CD4-positive, CD25-positive, alpha-beta regulatory T cell (primary cell): ENCODE measurements around the gene CCDC93. TPM values are rescaled to one million over a fixed set of nuclear protein-coding genes. Genes with fewer than 3 reads are reported as not detected.

ENCODE experiments used
- ATAC-seq, 2 donors: fragments of 150-1000 bp; cut with Tn5 transposase; one replicate each; pipeline ENCODE4 v1.10.0; 2021; ENCODE audit warnings: low read depth in 2 of 2, moderate number of reproducible peaks in 2 of 2, moderate library complexity in 1 of 2
- DNase-seq, 3 donors: peaks; one replicate each; pipeline versions ENCODE4 v3.0.0 to v3.0.0-alpha.2; 2012 to 2022; ENCODE audit warnings: mixed read lengths in 1 of 3
- H3K27ac ChIP-seq: one replicate; pipeline ENCODE4 v1.7.0; 2013; ENCODE audit warnings: mild to moderate bottlenecking, low read length; ENCODE audit not compliant: insufficient read depth, poor library complexity, severe bottlenecking
- H3K27me3 ChIP-seq: one replicate; pipeline ENCODE4 v1.7.0; 2013; ENCODE audit warnings: low read length; ENCODE audit not compliant: control insufficient read depth, insufficient read depth
- H3K36me3 ChIP-seq: one replicate; pipeline ENCODE4 v1.7.0; 2013; ENCODE audit warnings: mild to moderate bottlenecking, low read length, moderate library complexity; ENCODE audit not compliant: control insufficient read depth, insufficient read depth
- H3K4me1 ChIP-seq: 2 replicates; pipeline ENCODE4 v1.7.0; 2013; ENCODE audit warnings: mild to moderate bottlenecking, low read length; ENCODE audit not compliant: insufficient read depth, control insufficient read depth, poor library complexity, severe bottlenecking
- H3K4me3 ChIP-seq: one replicate; pipeline ENCODE4 v1.7.0; 2013; ENCODE audit warnings: low read depth, mild to moderate bottlenecking, low read length, moderate library complexity
- H3K9me3 ChIP-seq, 2 experiments: 1 replicate in 1 of 2; 2 replicates in 1 of 2; pipeline ENCODE4 v1.7.0; 2013; ENCODE audit warnings: low read length in 2 of 2, mild to moderate bottlenecking in 1 of 2, moderate library complexity in 1 of 2; ENCODE audit not compliant: control insufficient read depth in 2 of 2
- H3K27ac Mint-ChIP-seq, 3 donors: one replicate each; pipeline ENCODE4 v1.8.0; 2020 to 2022; ENCODE audit warnings: mild to moderate bottlenecking in 3 of 3, mixed read lengths in 3 of 3, moderate library complexity in 2 of 3
- H3K27me3 Mint-ChIP-seq: one replicate; pipeline ENCODE4 v1.8.0; 2022; ENCODE audit warnings: mild to moderate bottlenecking, mixed read lengths
- H3K36me3 Mint-ChIP-seq: one replicate; pipeline ENCODE4 v1.8.0; 2020; ENCODE audit warnings: mixed read lengths
- H3K4me1 Mint-ChIP-seq, 4 donors: one replicate each; pipeline ENCODE4 v1.8.0; 2020 to 2022; ENCODE audit warnings: mixed read lengths in 4 of 4, mild to moderate bottlenecking in 1 of 4
- H3K4me3 Mint-ChIP-seq, 4 donors: one replicate each; pipeline ENCODE4 v1.8.0; 2020 to 2022; ENCODE audit warnings: mild to moderate bottlenecking in 4 of 4, mixed read lengths in 4 of 4, moderate library complexity in 3 of 4
- H3K9me3 Mint-ChIP-seq, 7 donors: one replicate each; pipeline ENCODE4 v1.8.0; 2020 to 2022; ENCODE audit warnings: mixed read lengths in 7 of 7, mild to moderate bottlenecking in 3 of 7, moderate library complexity in 2 of 7
- polyA plus RNA-seq, 4 donors: library from polyadenylated mRNA; unstranded; fragments of 300-500 nt; fragmentation: Illumina TruSeq; gene quantifications; one replicate each; pipeline ENCODE4 v1.2.3, GENCODE V29; 2021
- total RNA-seq: library from RNA; stranded (reverse); gene quantifications from one replicate; pipeline ENCODE4 v1.2.3, GENCODE V29; 2022

Gene CCDC93
- total and polyA plus RNA-seq, 5 donors from 2014 or later = 4.6 to 58.9 (median 6.3) TPM

DNA sequence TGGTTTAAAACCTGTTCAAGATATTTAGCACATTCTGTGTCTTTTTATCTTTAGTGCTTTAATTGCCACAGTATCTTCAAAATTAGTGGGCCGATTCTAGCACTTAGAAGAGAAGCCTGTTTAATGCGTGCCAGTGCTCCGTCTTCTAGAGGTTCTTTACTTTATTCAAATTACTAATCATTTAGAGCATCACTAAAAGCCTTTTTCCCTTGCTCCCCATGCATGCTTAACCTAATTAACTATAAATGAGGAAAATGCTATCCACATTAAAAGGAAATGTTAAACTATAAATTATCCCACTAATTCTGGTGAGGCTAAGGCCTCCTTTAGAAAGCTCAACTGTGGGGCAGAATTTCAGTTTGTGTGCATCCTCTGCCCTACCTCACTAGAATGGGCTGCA lies 42.9 kb upstream of the CCDC93 start:
- ATAC-seq = no peak
- peaks cover 29% of the 10 kb centered on the region for H3K27me3 Mint-ChIP-seq
- Histone ChIP-seq H3K36me3 (no peaks in the 10 kb centered on the region), H3K9me3 (no peaks in the 10 kb centered on the region), H3K4me1 (no peaks in the 10 kb centered on the region), H3K27me3 (peaks cover 10% of the 10 kb centered on the region), H3K4me3 (no peak overlapping the region), H3K27ac (no peak overlapping the region)
- H3K9me3 Mint-ChIP-seq = peaks cover 0 to 3% (median 0%) of the 10 kb centered on the region in 7 donors
- H3K36me3 Mint-ChIP-seq = no peaks in the 10 kb centered on the region
- no peak overlapping the region for H3K27ac Mint-ChIP-seq
- peaks cover 0 to 2% (median under 1%) of the 10 kb centered on the region in 4 donors for H3K4me1 Mint-ChIP-seq
- no peak overlapping the region for H3K4me3 Mint-ChIP-seq
- no peak for DNase-seq

DNA sequence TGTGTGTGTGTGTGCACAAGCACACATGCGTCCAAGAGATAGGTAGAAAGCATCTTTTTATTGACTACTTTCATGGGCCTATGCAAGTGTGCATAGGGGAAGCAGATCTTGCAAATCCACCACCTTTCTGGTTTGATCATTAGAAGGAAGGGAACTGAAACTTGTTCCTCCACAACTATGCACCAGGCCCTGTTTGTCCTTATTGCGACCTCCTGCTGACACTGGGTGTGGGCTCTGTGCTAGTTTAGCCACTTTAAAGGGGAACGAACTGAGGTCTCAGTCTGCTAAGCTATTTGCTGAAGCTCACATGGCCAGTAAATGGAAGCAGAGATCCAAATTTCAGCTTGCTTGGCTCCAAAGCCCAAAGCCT lies 42.3 kb upstream of the CCDC93 start:
- H3K27ac ChIP-seq = no peak overlapping the region
- H3K9me3 Mint-ChIP-seq = peaks cover 0 to under 1% (median 0%) of the 10 kb centered on the region in 7 donors
- no peaks in the 10 kb centered on the region for H3K4me1 ChIP-seq
- H3K4me3 Mint-ChIP-seq = no peak overlapping the region
- H3K4me3 ChIP-seq = no peak overlapping the region
- DNase-seq (no peak), ATAC-seq (peak; percentile 50 to 60)
- no peaks in the 10 kb centered on the region for H3K9me3 ChIP-seq
- H3K4me1 Mint-ChIP-seq = peaks cover 0 to 2% (median 0%) of the 10 kb centered on the region in 4 donors
- H3K36me3 Mint-ChIP-seq = no peaks in the 10 kb centered on the region
- H3K27ac Mint-ChIP-seq = no peak overlapping the region
- peaks cover 11% of the 10 kb centered on the region for H3K27me3 ChIP-seq
- H3K27me3 Mint-ChIP-seq = peaks cover 29% of the 10 kb centered on the region
- no peaks in the 10 kb centered on the region for H3K36me3 ChIP-seq

DNA sequence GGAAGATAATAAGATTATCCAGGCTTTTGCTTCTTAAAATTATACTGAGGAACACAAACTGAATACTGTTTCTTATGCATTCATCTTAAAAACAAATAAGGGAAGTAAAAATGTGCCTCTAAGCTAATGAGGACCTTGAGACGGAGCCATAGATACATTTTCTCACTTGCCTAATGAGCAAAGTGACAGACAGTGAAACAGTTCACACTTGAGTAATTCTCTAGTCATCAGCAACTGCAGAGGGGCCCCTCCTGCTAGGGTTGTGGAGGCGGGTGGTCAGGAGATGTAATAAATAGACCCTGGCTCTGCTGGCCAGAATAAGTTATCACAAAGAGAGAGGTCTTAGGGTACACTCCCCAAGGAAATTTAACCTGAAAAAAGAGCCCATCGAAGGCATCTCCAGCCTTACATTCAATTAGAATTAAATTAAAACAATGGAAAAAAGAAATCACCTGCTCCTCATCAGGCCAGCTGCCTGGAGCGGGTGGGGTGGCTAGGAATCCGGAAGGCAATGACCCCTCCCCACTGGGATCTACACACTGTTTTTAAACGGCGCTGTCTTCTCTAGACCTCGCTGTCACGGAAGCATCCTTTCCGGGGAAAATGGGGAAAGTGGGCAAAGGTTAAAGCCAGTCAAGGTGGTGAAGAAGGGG lies 41.8 kb upstream of the CCDC93 start:
- no peaks in the 10 kb centered on the region for H3K4me1 ChIP-seq
- H3K36me3 ChIP-seq = no peaks in the 10 kb centered on the region
- no peaks in the 10 kb centered on the region for H3K36me3 Mint-ChIP-seq
- peaks cover 0 to 2% (median 0%) of the 10 kb centered on the region in 4 donors for H3K4me1 Mint-ChIP-seq
- no peaks in the 10 kb centered on the region for H3K9me3 ChIP-seq
- peaks cover 16% of the 10 kb centered on the region for H3K27me3 ChIP-seq
- no peak overlapping the region for H3K27ac ChIP-seq
- H3K27me3 Mint-ChIP-seq = peaks cover 31% of the 10 kb centered on the region
- ATAC-seq (peak in 1 of 2 donors; percentile 31), DNase-seq (no peak)
- no peaks in the 10 kb centered on the region for H3K9me3 Mint-ChIP-seq
- H3K4me3 Mint-ChIP-seq = no peak overlapping the region
- H3K4me3 ChIP-seq = no peak overlapping the region
- peak overlapping the region in 1 of 3 donors; percentile 50 for H3K27ac Mint-ChIP-seq

DNA sequence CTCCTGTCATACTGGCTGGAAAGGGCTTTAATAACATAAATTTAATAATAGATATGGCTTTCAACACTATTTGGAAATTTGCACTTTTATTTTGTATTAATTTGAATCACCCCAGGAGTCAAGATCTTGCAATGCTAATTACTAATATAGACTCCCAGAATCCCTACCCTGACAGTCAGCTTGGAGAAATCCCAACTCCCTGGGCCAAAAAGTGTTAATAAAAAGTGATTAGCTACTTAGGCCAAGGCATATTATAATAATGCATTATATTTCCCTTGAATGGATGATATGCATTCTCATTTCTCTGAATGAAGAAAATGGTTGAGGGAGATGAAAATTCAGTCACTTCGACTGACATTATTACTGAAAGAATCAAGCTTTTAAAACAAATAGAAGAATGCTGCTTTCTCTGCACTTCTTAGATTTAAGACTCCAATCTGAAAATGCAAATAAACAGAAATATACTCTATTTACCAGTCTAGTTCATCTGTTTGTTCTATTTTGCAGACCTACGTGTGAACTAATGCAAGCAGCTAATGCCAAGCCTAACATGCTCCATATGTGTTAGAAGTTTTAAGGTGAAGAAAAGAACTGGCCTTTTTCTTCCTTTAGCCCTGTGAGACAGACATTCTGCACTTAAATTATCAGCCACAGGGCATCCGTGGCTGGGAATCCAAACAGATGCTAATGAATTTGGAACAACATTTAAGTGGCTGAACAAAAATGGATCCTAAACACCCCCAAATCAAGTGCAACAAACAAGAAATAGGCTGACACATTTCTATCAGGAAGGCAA lies 40.5 kb upstream of the CCDC93 start:
- Histone ChIP-seq H3K27me3 (peaks cover 20% of the 10 kb centered on the region), H3K4me1 (no peaks in the 10 kb centered on the region), H3K4me3 (no peak overlapping the region), H3K9me3 (no peaks in the 10 kb centered on the region), H3K36me3 (no peaks in the 10 kb centered on the region), H3K27ac (no peak overlapping the region)
- Mint-ChIP-seq H3K27ac (no peak overlapping the region), H3K36me3 (no peaks in the 10 kb centered on the region), H3K27me3 (peaks cover 26% of the 10 kb centered on the region), H3K4me3 (no peak overlapping the region), H3K9me3 (no peaks in the 10 kb centered on the region), H3K4me1 (no peaks in the 10 kb centered on the region)
- DNase-seq = no peak
- ATAC-seq = no peak

DNA sequence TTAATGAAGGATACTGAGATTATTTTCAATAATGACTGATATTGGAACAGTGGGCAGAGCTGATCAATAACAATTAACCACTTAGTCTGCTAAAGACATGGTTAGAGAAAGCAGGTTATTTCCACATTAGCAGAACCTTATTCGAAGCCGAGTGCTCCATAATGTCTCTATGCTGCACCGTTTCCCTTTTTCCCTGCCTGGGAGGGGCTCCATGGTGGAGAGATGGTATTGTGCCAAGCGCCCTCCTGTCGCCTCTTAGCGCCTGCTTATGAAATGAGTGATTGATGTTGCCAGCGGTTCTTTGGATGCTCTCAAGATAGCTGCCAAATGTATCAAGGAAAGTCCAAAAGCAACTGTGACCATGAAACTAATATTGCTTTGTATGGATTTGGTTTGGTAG lies 39.8 kb upstream of the CCDC93 start:
- no peak overlapping the region for H3K4me3 ChIP-seq
- peaks cover 20% of the 10 kb centered on the region for H3K27me3 ChIP-seq
- Mint-ChIP-seq H3K27me3 (peaks cover 29% of the 10 kb centered on the region), H3K27ac (no peak overlapping the region), H3K9me3 (no peaks in the 10 kb centered on the region), H3K4me1 (no peaks in the 10 kb centered on the region), H3K4me3 (no peak overlapping the region), H3K36me3 (no peaks in the 10 kb centered on the region)
- H3K4me1 ChIP-seq = no peaks in the 10 kb centered on the region
- ATAC-seq (no peak), DNase-seq (no peak)
- no peaks in the 10 kb centered on the region for H3K9me3 ChIP-seq
- H3K36me3 ChIP-seq = no peaks in the 10 kb centered on the region
- H3K27ac ChIP-seq = no peak overlapping the region

- Histone ChIP-seq H3K27me3 (peaks cover 30% of the 10 kb centered on the region), H3K36me3 (no peaks in the 10 kb centered on the region), H3K4me1 (no peaks in the 10 kb centered on the region), H3K4me3 (no peak overlapping the region), H3K27ac (no peak overlapping the region), H3K9me3 (no peaks in the 10 kb centered on the region)
- no peaks in the 10 kb centered on the region for H3K9me3 Mint-ChIP-seq
- no peaks in the 10 kb centered on the region for H3K36me3 Mint-ChIP-seq
- no peaks in the 10 kb centered on the region for H3K4me1 Mint-ChIP-seq
- DNase-seq (no peak), ATAC-seq (no peak)
- H3K4me3 Mint-ChIP-seq = no peak overlapping the region
- H3K27me3 Mint-ChIP-seq = peaks cover 35% of the 10 kb centered on the region
- no peak overlapping the region for H3K27ac Mint-ChIP-seq
Observed at GRCh38 chr2:118052474-118052873, 38.6 kb upstream of the CCDC93 start.

GRCh38 chr2:118051826-118052358 lies 38.0 kb upstream of the CCDC93 start:
- Histone ChIP-seq H3K27ac (no peak overlapping the region), H3K9me3 (no peaks in the 10 kb centered on the region)
- H3K9me3 Mint-ChIP-seq = no peaks in the 10 kb centered on the region

More at GRCh38 chr2:118051826-118052358, 38.0 kb upstream of the CCDC93 start:
- Mint-ChIP-seq H3K4me1 (no peaks in the 10 kb centered on the region), H3K27ac (no peak overlapping the region), H3K36me3 (no peaks in the 10 kb centered on the region), H3K4me3 (no peak overlapping the region), H3K27me3 (peaks cover 39% of the 10 kb centered on the region)
- Histone ChIP-seq H3K36me3 (no peaks in the 10 kb centered on the region), H3K27me3 (peaks cover 35% of the 10 kb centered on the region), H3K4me3 (no peak overlapping the region), H3K4me1 (no peaks in the 10 kb centered on the region)
- DNase-seq (no peak), ATAC-seq (no peak)
